RKO (cell line): ENCODE data around the gene APOL2.
"Not testable (repeated sequence)": the region's sequence is repeated elsewhere in the genome, so short reads cannot be mapped to it uniquely, and the experiment has no call there.

Source experiments
- DNase-seq: peaks from one replicate; pipeline ENCODE4 v3.0.0-alpha.2; 2016; ENCODE audit warnings: low spot score

APOL2 gene

GRCh38 chr22:36221799-36222751 is 17.3 kb downstream of the APOL2 start:
- DNase-seq, result peak; percentile 43

- DNase-seq, result no peak
Observed at GRCh38 chr22:36220451-36220921, 18.8 kb downstream of the APOL2 start.

GRCh38 chr22:36218648-36219193 is 20.6 kb downstream of the APOL2 start:
- DNase-seq, result no peak

GRCh38 chr22:36215981-36216380 is 23.3 kb downstream of the APOL2 start:
- no peak for DNase-seq

- DNase-seq, result no peak
Observed at GRCh38 chr22:36213586-36213985, 25.7 kb downstream of the APOL2 start.

- DNase-seq, result no peak
Observed at GRCh38 chr22:36212901-36213300, 26.4 kb downstream of the APOL2 start.

GRCh38 chr22:36211237-36211861 is 28.0 kb downstream of the APOL2 start:
- DNase-seq, result no peak

- no peak for DNase-seq
Observed at GRCh38 chr22:36210224-36210623, 29.1 kb downstream of the APOL2 start.

- DNase-seq, result not testable (repeated sequence)
Observed at GRCh38 chr22:36209488-36209908, 29.8 kb downstream of the APOL2 start.

GRCh38 chr22:36208914-36209313 is 30.4 kb downstream of the APOL2 start:
- no peak for DNase-seq

GRCh38 chr22:36208162-36208765 is 31.1 kb downstream of the APOL2 start:
- no peak for DNase-seq

- no peak for DNase-seq
Observed at GRCh38 chr22:36206255-36206654, 33.1 kb downstream of the APOL2 start.

GRCh38 chr22:36205573-36205972 is 33.8 kb downstream of the APOL2 start:
- not testable (repeated sequence) for DNase-seq

GRCh38 chr22:36204632-36205015 is 34.7 kb downstream of the APOL2 start:
- DNase-seq, result no peak

- DNase-seq, result no peak
Observed at GRCh38 chr22:36204001-36204631, 35.2 kb downstream of the APOL2 start.

- DNase-seq, result not testable (repeated sequence)
Observed at GRCh38 chr22:36203441-36203840, 35.9 kb downstream of the APOL2 start.

- DNase-seq, result not testable (repeated sequence)
Observed at GRCh38 chr22:36202906-36203305, 36.4 kb downstream of the APOL2 start.

GRCh38 chr22:36201630-36202319 is 37.6 kb downstream of the APOL2 start, which contains the start of gene APOL4:
APOL4 (minus strand) TSS chr22:36201809; CDS start chr22:36201734, 75 bp downstream.
- DNase-seq, result no peak

- not testable (repeated sequence) for DNase-seq
Observed at GRCh38 chr22:36201025-36201424, 38.3 kb downstream of the APOL2 start.

GRCh38 chr22:36199001-36199551 is 40.3 kb downstream of the APOL2 start:
- no peak for DNase-seq

GRCh38 chr22:36198536-36198935 is 40.8 kb downstream of the APOL2 start:
- DNase-seq, result no peak
